KOPT-K1 (cell line): ENCODE results near the gene BRCC3.

Experiments used
- H3K27ac ChIP-seq: fragments of 200-600 bp; sonication (generic); 2 replicates; pipeline ENCODE4 v1.5.1; 2016; ENCODE audit warnings: antibody characterized with exemption, mild to moderate bottlenecking, low read depth, low read length; ENCODE audit not compliant: poor library complexity, severe bottlenecking
- H3K36me3 ChIP-seq: fragments of 200-600 bp; sonication (generic); 2 replicates; pipeline ENCODE4 v1.5.1; 2017; ENCODE audit warnings: antibody characterized with exemption, mild to moderate bottlenecking, low read length, moderate library complexity; ENCODE audit not compliant: insufficient read depth
- H3K9me3 ChIP-seq: fragments of 200-600 bp; sonication (generic); 2 replicates; pipeline ENCODE4 v1.5.1; 2017; ENCODE audit warnings: antibody characterized with exemption, low read length, mild to moderate bottlenecking; ENCODE audit not compliant: insufficient read depth, poor library complexity, severe bottlenecking

BRCC3 gene

DNA sequence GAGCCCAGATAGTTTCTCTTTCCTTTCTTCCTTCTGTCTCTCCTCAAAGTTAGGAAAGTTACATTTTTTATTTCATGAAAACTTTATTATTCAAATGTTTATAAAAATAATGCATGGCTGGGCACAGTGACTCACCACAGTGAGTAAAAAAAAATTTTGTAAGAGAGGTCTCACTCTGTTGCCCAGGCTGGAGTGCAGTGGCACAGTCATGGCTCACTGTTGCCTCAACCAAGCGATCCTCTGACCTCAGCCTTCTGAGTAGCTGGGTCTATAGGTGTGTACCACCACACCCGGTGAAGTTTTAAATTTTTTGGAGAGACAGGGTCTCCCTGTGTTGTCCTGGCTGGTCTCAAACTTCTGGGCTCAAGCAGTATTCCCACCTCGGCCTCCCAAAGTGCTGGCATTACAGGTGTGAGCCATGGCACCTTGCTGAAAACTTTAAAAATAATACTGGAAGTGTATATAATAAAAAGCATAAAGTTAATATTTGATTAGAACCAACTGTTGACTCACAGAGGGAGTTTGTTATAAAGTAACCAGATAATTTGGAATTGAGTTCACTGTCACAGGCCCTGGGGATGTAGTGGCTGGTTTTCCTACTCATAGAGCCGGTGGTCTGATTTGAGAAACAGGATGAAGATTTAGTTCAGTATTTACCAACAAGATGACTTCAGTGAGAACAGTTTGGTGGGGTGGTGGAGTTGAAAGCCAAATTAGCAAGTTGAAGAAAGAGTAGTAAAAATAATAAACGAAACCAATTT is 18.4 kb upstream of the BRCC3 start:
- Histone ChIP-seq H3K27ac (peak overlapping the region; percentile 93), H3K36me3 (peaks cover 15% of the 10 kb centered on the region), H3K9me3 (no peaks in the 10 kb centered on the region)

DNA sequence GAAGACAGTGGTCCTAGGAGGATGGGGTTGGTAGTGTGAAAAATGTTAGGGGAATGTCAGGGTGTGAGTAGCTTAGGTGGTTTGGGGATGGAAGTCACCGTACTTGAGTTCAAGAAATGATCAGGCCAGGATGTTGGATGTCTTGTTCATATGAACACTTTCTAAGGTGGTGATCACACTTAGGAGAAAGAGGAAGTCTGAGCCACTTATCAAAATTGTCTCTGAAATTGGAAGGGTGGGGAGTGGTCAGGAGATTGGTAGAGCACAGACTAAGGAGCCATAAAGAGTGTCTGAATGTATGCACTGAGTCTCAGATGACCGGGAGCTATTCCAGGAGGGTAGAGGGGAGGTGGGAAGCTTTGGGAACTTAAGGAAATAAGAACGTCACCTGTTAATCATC is 17.7 kb upstream of the BRCC3 start:
- Histone ChIP-seq H3K9me3 (no peaks in the 10 kb centered on the region), H3K36me3 (peaks cover 15% of the 10 kb centered on the region), H3K27ac (peak overlapping the region; percentile 93)

DNA sequence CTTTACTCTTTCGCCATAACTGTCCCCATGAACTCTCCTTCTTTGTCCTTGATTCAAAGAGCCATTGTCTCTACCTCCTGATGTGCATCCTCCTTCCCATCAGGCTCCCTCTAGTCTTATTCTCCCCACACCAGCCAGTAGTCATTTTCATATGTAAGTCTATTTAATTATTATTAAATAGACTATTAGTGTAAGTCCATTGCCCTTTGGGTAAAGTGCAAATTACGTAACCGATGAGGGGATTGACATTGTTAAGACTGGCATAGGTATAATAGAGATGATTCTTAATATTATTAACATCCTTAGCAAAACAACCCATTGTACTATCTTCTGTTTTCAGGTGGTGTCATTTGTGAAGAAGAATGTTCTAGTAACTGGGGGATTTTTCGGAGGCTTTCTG is 17.1 kb upstream of the BRCC3 start:
- peaks cover 15% of the 10 kb centered on the region for H3K36me3 ChIP-seq
- H3K9me3 ChIP-seq = no peaks in the 10 kb centered on the region
- H3K27ac ChIP-seq = no peak overlapping the region

DNA sequence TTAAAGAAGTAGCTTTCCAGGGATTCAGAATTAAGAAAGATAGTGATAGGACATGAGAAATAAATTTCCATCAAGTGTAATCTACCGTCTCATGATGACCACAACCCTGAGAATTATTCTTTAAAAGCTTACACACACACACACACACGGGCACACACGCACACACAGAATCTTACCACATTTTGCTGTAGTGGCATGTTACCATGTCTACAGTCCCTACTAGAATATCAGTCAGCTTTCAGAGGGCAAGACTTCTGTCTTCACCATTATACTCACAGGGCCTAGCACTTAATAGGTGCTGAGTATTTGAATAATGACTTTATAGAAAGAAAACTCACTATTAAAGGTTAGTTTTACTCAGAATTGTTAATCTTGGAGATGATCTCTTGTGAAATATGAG is 15.8 kb upstream of the BRCC3 start:
- Histone ChIP-seq H3K9me3 (no peaks in the 10 kb centered on the region), H3K27ac (no peak overlapping the region)

DNA sequence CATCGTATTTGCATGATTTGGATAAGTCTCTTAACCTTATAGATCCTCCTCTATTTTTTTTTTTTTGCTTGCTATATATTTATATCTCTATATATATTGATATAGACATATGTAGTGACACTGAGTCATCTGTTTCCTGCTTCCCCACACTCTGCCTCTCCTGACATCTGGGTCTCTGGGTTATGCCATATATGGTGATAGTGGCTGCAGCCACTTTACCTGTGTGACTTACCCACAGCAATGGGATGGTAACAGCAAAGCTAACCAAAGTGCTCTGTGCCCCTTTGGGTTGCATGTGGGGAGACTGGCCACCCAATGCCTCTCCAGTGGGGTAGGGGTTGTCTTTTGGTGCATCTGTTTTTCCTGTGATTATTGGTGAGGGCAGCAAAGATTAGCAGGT is 14.8 kb upstream of the BRCC3 start:
- H3K36me3 ChIP-seq = peaks cover 35% of the 10 kb centered on the region
- H3K9me3 ChIP-seq = no peaks in the 10 kb centered on the region
- H3K27ac ChIP-seq = peak overlapping the region; percentile 51

More for the DNA sequence above, 15.8 kb upstream of the BRCC3 start:
- H3K36me3 ChIP-seq = peaks cover 25% of the 10 kb centered on the region

DNA sequence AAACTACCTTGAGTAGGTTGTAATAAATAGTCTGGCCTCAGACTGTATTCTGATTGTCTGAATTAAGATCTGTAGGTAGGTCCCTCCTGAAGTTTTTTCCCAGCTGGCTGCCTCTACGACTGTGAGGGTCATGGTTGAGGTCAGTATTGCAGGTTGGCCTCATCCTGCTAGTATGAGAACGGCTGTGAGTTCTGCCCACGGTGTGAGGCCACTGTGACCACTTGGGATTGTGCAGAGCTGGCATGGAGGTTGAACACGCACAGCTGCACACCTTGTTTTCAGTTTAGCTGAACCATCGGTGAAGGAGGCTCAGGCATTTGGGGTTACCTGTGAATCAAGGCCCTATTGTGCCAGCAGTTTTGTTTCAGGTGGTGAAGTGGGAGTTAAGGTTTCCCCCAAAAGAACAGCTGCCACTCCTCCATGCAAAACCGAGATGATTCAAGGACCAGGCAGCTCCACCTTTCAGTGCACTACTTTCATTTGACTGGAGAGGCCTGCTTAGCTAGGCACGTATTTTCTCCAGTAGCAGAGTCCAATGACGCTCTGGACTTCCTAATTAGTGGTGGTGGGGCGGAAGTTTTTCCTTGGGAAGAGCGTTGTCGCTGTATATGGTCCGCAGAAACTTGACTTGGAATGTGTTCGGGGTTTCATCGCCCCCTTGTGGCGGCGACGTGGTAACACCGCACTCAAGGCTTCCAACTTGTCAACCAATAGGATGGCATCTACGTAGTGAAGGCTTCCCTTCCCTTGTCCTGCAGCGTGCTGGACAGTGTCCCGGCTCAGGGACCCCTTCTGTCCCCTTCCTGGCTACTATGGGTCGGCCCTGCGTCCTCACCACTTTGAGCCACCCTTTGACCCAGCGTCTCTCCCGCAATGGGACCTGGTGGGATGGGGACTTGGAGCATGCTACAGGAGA is 14.2 kb upstream of the BRCC3 start:
- Histone ChIP-seq H3K9me3 (no peaks in the 10 kb centered on the region), H3K36me3 (peaks cover 42% of the 10 kb centered on the region), H3K27ac (peak overlapping the region; percentile 51)

DNA sequence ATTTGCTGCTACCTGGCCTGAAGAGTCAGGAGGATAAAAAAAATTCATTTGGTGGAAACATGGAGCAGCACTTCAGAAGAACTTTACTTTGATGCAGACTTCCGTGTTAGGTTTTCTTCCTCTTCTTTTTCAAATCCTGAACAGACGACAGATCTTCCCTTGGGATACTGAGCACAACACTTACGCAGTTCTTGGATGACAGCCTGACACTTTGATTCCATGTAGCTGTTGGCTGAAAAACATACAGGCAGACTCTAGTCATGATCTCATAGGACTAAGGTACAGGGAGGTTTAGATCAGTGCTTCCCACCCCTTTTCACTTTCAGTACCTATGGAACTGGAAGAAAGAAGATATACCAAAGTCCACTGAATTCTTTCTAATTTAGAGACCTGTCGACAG is 9.5 kb upstream of the BRCC3 start:
- Histone ChIP-seq H3K9me3 (no peaks in the 10 kb centered on the region), H3K27ac (no peak overlapping the region), H3K36me3 (peaks cover 33% of the 10 kb centered on the region)

DNA sequence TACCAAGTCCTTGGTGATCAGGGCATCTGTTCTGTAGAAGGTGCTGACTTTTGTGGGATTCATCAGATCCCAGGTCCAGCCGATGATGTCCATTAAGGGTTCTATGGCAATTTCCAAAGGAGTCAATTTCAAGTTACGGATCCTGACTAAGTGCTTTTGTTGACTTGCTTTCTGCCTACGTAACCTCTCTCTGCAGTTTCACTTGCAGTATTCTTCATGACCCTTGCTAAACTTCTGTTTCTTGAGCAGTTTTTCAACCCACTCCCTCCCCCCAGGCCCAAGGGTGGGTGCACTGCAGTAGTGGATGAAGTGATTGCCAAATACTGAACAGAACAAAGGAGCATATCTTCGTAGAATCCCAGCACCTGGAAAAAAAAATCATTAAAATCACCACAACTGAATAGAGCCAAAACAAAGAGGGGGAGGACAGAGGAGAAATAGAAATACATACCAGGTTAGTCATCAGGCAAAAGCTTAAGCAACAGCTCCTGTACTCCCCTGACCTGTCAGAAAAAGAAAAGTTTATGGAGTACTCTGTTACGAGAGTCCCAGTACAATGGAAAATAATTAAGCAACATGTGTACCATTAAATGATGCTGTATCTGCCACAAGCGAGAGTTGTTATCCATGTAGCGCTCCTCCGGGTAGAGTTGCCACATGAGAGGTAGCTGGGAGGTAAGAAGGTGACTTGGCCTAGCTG is 6.1 kb upstream of the BRCC3 start:
- Histone ChIP-seq H3K36me3 (peaks cover 26% of the 10 kb centered on the region), H3K9me3 (no peaks in the 10 kb centered on the region), H3K27ac (no peak overlapping the region)

DNA sequence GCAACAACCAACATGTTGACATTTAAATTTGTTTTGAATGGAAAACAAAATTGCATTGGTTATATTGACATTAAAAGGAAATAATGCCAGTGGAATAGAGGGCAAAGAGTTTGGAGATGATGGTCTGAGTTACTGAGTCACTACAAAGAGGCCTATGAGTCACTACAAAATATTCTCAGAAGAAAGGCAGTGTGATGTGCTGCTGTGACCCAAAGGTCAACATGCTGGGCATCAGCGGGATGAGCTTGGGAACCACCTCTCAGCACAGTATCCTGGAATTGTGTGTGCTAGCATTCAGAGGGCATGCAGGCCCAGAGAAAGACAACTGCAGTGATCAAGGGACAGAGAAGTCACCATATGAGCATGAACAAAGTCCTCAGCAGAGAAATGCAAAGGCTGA is 3.1 kb upstream of the BRCC3 start:
- no peaks in the 10 kb centered on the region for H3K9me3 ChIP-seq
- peaks cover 5% of the 10 kb centered on the region for H3K36me3 ChIP-seq
- H3K27ac ChIP-seq = no peak overlapping the region

DNA sequence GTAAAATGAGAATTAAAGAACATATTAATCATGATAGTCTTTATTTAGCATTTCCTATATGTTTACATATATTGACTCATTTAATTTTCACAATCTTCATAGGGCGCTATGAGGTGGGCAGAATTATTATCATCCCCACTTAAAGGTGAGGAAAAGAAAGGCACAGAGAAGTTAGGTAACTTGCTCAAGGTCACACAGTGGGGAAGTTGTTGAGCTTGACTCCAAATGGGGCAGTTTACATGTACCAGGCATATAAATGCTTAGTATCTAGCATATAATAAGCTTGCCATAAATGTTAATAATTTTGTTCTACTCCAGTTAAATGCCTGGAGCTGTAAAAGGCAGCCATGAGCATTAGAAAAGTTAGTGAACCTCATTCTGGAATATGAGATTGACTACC is 1.9 kb upstream of the BRCC3 start:
- H3K27ac ChIP-seq = no peak overlapping the region
- no peaks in the 10 kb centered on the region for H3K9me3 ChIP-seq
- H3K36me3 ChIP-seq = peaks cover 18% of the 10 kb centered on the region

DNA sequence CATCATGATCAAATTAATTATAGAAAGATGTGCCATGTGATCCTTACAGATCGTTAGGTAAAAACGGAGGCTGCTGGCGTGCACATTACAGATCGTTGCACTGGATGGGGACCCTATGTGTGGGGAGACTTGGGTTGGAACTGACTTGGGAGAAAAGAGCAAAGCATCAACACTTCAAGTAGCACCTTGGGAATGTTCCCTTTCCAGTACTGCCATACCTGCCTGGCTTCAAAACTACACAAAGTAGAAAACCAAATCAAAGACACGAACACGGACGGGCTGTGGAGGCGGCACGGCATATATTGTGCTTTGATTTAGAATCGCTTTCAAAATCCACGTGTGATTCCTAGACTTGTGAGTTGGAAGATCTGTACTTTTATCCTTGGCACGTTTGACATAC is 1.3 kb upstream of the BRCC3 start:
- peak overlapping the region; percentile 67 for H3K27ac ChIP-seq

DNA sequence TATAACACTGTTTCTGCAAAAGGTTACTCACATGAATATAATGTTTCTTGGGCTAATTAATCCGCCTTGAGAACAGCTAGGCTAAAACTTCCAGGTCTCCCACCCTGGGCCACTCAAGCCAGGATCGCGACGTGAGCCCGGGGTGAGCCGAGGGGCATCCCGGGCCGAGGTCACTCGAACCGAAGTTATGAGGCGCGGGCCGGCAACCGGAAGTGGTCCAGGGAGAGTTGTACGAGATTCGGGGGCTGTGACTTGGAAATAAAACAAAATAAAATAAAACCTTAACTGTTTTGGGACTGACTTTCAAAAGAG is 689 bp upstream of the BRCC3 start:
- peak overlapping the region; percentile 67 for H3K27ac ChIP-seq
- H3K9me3 ChIP-seq = no peaks in the 10 kb centered on the region
- H3K36me3 ChIP-seq = peaks cover 26% of the 10 kb centered on the region

More for the DNA sequence above, 1.3 kb upstream of the BRCC3 start:
- Histone ChIP-seq H3K9me3 (no peaks in the 10 kb centered on the region), H3K36me3 (peaks cover 20% of the 10 kb centered on the region)

DNA sequence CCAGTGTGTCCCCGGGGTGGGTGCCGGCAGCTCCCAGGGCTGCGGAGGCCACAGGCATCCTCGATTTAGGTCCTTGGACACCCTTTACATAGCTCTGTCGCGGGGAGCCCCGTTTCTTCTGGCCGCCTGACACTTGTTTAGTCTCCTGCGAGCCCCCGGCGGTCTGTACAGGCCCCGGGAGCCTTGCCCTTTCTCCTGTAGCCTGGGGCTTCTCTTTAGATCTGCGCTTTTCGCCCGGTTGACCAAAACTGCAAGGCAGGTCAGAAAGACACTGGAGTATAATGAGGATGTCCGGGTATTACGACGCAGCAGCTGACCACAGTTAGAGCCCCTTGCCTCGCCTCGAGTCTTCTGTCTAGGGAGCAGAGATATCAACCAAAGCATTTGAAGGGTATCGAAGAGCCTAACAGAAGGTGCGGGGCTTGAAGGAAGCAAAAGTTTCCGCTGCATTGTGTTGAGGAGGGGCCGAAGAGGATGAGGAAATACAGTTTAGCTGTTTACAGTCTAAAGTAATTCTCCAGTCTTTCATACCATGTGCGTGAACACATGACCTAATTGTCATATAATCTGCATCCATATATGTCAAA is 479 bp downstream of the BRCC3 start:
- H3K9me3 ChIP-seq = no peaks in the 10 kb centered on the region
- peak overlapping the region; percentile 87 for H3K27ac ChIP-seq

DNA sequence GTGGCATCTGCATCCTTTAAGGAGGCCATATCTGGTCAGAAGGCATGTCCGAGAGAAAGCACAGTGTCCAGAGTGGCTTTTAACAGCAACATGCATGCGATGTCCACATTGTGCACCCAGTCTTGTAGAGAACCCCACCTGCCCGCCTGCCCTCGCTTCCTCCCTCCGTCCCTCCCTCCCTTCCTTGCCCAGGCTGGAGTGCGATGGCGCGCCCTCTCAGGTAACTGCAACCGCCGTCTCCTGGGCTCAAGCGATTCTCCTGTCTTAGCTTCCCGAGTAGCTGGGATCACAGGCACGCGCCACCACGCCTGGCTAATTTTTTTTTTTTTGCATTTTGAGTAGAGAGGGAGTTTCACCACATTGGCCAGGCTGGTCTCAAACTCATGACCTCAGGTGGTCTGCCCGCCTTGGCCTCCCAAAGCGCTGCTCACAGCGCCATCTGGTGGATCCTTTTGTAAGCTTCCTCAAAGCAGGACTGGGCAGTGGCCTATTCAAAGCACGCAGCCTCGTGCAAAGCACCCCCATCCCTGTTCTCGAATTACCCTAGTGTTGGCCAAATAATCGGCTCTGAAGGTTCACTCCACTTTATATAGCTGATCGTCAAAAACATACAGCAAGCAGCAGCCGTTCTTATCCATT is 15.0 kb downstream of the BRCC3 start:
- no peak overlapping the region for H3K27ac ChIP-seq
- H3K36me3 ChIP-seq = peaks cover 64% of the 10 kb centered on the region
- H3K9me3 ChIP-seq = no peaks in the 10 kb centered on the region

More for the DNA sequence above, 479 bp downstream of the BRCC3 start:
- peaks cover 38% of the 10 kb centered on the region for H3K36me3 ChIP-seq
